ENCODE results near the gene SEPTIN14. TPM values are rescaled to one million over a fixed set of nuclear protein-coding genes. Genes with fewer than 3 reads are reported as not detected.
"Not testable (repeated sequence)": the region's sequence is repeated elsewhere in the genome, so short reads cannot be mapped to it uniquely, and the experiment has no call there.

The SEPTIN14 gene
- total and polyA plus RNA-seq, 2 of the 13 experiments (the other 11 are each of a cell fraction or from before 2014, with no cell fraction given): not detected

DNA sequence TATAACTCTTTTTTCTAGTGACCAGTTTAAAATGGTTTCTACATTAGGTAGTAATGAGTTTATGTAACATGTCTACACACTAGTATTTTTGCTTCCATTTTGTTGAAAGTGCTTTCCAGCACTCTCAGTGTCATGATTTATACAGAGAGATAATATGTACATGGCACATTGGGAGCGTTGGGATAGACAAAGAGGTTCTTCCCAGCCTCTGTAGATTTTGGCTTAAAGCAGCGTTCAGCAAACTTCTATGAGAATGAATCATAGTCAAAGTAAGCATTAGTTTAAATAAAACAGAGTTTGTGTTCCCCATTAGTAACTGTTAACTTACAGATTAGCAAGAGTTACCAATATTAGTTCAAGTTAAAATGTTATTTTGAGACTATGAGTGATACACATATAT is 43.9 kb downstream of the SEPTIN14 start:
- intact Hi-C loops (cut with micrococcal nuclease; ENCODE audit: unreplicated experiment): no loop called here
- ATAC-seq (no peak), DNase-seq (ENCODE audit: low spot score) (no peak), FAIRE-seq (no peak)
- no peak overlapping the region for H2AFZ ChIP-seq (ENCODE audit: low read length)
- H4K20me1 ChIP-seq (ENCODE audit: insufficient read depth, low read length): no peaks in the 10 kb centered on the region
- H3K36me3 ChIP-seq (replicated peaks in 1 of 2; ENCODE audit: control insufficient read depth in 1 of 2, insufficient read depth in 2 of 2, low read length in 2 of 2): no peaks in the 10 kb centered on the region
- no peaks in the 10 kb centered on the region for H3K4me1 ChIP-seq (ENCODE audit: insufficient read depth, low read length)
- peaks cover 8% of the 10 kb centered on the region for H3K9me3 ChIP-seq (ENCODE audit: low read length)
- no peak overlapping the region for H3K27ac ChIP-seq (ENCODE audit: extremely low read length, insufficient read depth, low read length)
- no peaks in the 10 kb centered on the region for H3K79me2 ChIP-seq (ENCODE audit: insufficient read depth, low read length)
- no peak overlapping the region for H3K4me2 ChIP-seq (ENCODE audit: low read depth, low read length)
- BruUV-seq (replicated peaks): no TSS peak
- H3K27me3 ChIP-seq (ENCODE audit: control insufficient read depth in 1 of 2, insufficient read depth in 2 of 2, low read length in 2 of 2): peaks cover 0 to 3% of the 10 kb centered on the region in 2 experiments; a peak in 1 of 5 replicates
- no peak overlapping the region for H3K4me3 ChIP-seq (replicated peaks in 1 of 3; ENCODE audit: insufficient read depth in 1 of 3, low read depth in 2 of 3, low read length in 3 of 3)
- WGBS (ENCODE audit: low lambda C conversion rate): 5% methylated on average over 2 of the region's 2 CpGs
- H3K9ac ChIP-seq (ENCODE audit: insufficient read depth, low read depth, low read length): no peak overlapping the region
- POLR2A ChIA-PET: no interaction called here
- CTCF ChIA-PET (ENCODE audit: low intra/inter-chr PET ratio, low total read pairs): no interaction called here
- in situ Hi-C loops (cut with HindIII; ENCODE audit: extremely low pct_ligation_motif_present, low pct_unique_long_range_greater_than_20kb): no loop called here
- TF ChIP-seq RFX5 (IDR thresholded peaks at IDR 0.05; ENCODE audit: low read depth, low read length) (no peak), ZNF660 (CRISPR knock-in tag; IDR thresholded peaks at IDR 0.05; ENCODE audit: borderline replicate concordance, low read depth) (no peak), PCBP2 (optimal IDR thresholded peaks at IDR 0.05; ENCODE audit: low read depth, low read length, poor library complexity, severe bottlenecking) (no peak), ZNF280D (CRISPR knock-in tag; IDR thresholded peaks at IDR 0.05) (no peak), ZNF33B (CRISPR knock-in tag; IDR thresholded peaks at IDR 0.05) (no peak), KMT2A (CRISPR knock-in tag; IDR thresholded peaks at IDR 0.05) (no peak), TCF7 (IDR thresholded peaks at IDR 0.05; ENCODE audit: low read depth) (no peak), ZNF674 (CRISPR knock-in tag; IDR thresholded peaks at IDR 0.05; ENCODE audit: low read depth) (no peak)
- TF ChIP-seq, protein P1, sequence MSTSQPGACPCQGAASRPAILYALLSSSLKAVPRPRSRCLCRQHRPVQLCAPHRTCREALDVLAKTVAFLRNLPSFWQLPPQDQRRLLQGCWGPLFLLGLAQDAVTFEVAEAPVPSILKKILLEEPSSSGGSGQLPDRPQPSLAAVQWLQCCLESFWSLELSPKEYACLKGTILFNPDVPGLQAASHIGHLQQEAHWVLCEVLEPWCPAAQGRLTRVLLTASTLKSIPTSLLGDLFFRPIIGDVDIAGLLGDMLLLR (CRISPR knock-in tag; IDR thresholded peaks at IDR 0.05): no peak
- TF ChIP-seq, protein P2, sequence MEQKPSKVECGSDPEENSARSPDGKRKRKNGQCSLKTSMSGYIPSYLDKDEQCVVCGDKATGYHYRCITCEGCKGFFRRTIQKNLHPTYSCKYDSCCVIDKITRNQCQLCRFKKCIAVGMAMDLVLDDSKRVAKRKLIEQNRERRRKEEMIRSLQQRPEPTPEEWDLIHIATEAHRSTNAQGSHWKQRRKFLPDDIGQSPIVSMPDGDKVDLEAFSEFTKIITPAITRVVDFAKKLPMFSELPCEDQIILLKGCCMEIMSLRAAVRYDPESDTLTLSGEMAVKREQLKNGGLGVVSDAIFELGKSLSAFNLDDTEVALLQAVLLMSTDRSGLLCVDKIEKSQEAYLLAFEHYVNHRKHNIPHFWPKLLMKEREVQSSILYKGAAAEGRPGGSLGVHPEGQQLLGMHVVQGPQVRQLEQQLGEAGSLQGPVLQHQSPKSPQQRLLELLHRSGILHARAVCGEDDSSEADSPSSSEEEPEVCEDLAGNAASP (CRISPR knock-in tag; IDR thresholded peaks at IDR 0.05; ENCODE audit: borderline replicate concordance): no peak
- TF ChIP-seq, protein P3, sequence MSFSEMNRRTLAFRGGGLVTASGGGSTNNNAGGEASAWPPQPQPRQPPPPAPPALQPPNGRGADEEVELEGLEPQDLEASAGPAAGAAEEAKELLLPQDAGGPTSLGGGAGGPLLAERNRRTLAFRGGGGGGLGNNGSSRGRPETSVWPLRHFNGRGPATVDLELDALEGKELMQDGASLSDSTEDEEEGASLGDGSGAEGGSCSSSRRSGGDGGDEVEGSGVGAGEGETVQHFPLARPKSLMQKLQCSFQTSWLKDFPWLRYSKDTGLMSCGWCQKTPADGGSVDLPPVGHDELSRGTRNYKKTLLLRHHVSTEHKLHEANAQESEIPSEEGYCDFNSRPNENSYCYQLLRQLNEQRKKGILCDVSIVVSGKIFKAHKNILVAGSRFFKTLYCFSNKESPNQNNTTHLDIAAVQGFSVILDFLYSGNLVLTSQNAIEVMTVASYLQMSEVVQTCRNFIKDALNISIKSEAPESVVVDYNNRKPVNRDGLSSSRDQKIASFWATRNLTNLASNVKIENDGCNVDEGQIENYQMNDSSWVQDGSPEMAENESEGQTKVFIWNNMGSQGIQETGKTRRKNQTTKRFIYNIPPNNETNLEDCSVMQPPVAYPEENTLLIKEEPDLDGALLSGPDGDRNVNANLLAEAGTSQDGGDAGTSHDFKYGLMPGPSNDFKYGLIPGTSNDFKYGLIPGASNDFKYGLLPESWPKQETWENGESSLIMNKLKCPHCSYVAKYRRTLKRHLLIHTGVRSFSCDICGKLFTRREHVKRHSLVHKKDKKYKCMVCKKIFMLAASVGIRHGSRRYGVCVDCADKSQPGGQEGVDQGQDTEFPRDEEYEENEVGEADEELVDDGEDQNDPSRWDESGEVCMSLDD (CRISPR knock-in tag; IDR thresholded peaks at IDR 0.05; ENCODE audit: borderline replicate concordance): no peak

- H3K27ac ChIP-seq (ENCODE audit: extremely low read length, insufficient read depth, low read length); CTCF ChIA-PET (ENCODE audit: low intra/inter-chr PET ratio, low total read pairs); DNase-seq (ENCODE audit: low spot score); H3K4me2 ChIP-seq (ENCODE audit: low read depth, low read length); H3K4me3 ChIP-seq (replicated peaks in 1 of 3; ENCODE audit: insufficient read depth in 1 of 3, low read depth in 2 of 3, low read length in 3 of 3); H3K9ac ChIP-seq (ENCODE audit: insufficient read depth, low read depth, low read length); intact Hi-C loops (cut with micrococcal nuclease; ENCODE audit: unreplicated experiment); H2AFZ ChIP-seq (ENCODE audit: low read length); BruUV-seq (replicated peaks); H3K79me2 ChIP-seq (ENCODE audit: insufficient read depth, low read length); H3K27me3 ChIP-seq (ENCODE audit: control insufficient read depth in 1 of 2, insufficient read depth in 2 of 2, low read length in 2 of 2); H3K4me1 ChIP-seq (ENCODE audit: insufficient read depth, low read length); H4K20me1 ChIP-seq (ENCODE audit: insufficient read depth, low read length); FAIRE-seq; in situ Hi-C loops (cut with HindIII; ENCODE audit: extremely low pct_ligation_motif_present, low pct_unique_long_range_greater_than_20kb); POLR2A ChIA-PET; ATAC-seq; H3K36me3 ChIP-seq (replicated peaks in 1 of 2; ENCODE audit: control insufficient read depth in 1 of 2, insufficient read depth in 2 of 2, low read length in 2 of 2): not testable (repeated sequence)
- H3K9me3 ChIP-seq (ENCODE audit: low read length): peaks cover 18% of the 10 kb centered on the region
- WGBS (ENCODE audit: low lambda C conversion rate): 0% methylated on average over 1 of the region's 1 CpG
These were observed 65.3 kb downstream of the SEPTIN14 start for GRCh38 chr7:55797260-55797659.
